HG03095 (cell line): ENCODE data around the gene RNF7.
"Not testable (repeated sequence)": the region's sequence is repeated elsewhere in the genome, so short reads cannot be mapped to it uniquely, and the experiment has no call there.

Experiments used
- ATAC-seq: cut with Tn5 transposase; IDR thresholded peaks from one replicate; pipeline ENCODE4 v1.9.1; 2021; ENCODE audit warnings: moderate library complexity; ENCODE audit not compliant: unreplicated experiment

The RNF7 gene

DNA sequence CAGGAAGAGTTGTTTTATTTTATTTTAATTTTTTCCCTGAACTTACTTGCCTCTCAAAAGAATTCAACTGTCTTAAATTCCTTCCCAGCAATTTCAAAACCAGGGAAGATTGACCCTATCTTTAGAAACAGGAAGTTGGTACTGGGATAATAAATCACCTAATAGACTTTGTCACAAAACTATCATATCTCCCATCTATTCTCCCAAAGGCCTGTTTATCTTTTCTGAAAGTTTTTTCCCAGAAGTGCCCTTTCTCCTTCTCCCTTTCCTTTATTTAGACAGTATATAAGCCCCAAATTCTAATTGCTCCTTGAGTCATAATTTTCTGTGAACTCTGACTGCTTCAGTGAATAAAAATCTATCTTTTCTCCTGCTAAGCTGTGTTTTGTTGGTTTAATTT is 2.9 kb upstream of the RNF7 start:
- no peak for ATAC-seq

DNA sequence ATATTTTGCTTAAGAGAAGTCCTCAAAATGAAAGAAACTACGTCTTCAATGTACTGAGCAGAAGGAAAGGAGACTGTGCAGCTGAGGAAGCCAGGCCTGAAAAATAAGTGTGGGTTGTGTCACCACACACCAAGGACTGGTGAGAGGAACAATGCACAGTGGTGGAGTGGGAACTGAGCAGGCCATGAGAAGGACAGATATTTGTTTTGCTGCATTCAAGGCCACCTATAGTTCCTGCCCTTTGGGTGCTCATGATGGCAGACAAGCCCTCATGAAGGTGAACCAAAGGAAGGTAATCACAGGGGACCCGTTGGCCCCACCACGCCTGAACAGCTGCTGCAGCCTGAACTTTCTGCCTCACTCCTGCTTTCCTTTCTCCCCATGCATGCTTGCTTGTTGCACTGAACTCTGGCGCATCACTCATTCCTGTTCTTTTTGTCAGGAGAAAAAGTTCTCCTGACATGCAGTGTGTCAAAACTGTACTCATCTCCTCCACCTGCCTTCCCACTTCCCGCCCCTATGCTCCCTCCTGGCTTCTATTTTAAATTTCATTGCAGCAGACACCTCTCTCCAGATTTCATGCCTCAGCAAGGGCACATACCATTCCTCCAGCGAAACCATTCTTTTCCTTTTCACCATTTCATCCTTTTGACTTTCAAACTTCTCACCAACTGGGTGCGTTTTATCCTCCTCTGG is 2.2 kb upstream of the RNF7 start:
- no peak for ATAC-seq

DNA sequence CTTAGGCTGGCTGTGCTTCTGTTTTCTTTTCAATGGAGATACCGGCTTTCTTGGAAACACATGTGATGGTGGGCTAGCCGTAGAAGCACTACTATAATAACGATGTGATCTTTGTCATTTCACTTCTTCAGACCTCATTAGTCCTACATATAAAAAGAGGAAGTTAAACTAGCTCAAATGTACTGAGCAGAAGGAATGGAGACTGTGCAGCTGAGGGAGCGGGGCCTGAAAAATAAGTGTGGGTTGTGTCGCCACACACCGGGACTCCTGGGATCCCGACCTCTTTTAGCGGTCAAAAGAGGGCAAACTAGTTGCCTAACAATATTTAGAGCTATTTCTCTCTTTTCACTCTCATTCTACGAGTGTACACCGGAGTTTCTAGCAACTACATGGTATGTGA is 1.0 kb upstream of the RNF7 start:
- ATAC-seq: no peak

DNA sequence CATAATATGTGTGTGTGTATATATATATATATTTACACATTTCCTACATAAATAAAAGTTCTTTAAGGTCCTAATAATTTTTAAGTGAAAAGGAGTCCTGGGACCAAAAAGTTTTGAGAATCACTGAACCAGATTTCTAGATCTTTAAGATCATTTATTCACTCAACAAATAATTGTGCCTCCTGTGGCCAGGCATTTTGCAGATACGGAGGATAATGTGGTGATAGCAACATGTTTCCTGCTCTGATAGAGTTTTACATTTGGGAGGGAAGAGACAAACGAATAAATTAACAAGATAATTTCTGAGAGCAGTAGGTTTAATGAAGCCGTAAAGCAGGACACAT is 448 bp upstream of the RNF7 start:
- ATAC-seq: no peak

- no peak for ATAC-seq
Observed at GRCh38 chr3:141738891-141739363, 829 bp downstream of the RNF7 start.

- no peak for ATAC-seq
Observed at GRCh38 chr3:141739731-141740130, 1.6 kb downstream of the RNF7 start.

GRCh38 chr3:141740349-141740748 is 2.3 kb downstream of the RNF7 start:
- no peak for ATAC-seq

DNA sequence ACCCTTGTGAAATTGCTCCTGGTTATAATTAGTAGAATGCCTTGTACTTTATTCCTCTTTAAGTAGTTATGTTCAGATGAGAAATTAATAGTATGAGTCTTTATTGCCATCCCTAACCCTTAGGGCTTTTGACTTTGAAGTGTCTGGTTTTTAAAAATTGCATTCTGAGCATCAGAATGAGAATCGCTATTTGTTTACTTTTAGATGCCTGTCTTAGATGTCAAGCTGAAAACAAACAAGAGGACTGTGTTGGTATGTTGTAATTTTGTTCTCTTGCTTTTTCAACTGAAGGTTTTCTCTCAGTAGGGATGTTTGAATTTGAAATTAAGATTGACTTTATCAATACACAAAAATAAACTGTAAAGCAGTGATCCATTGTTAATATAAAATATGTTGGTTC is 5.2 kb downstream of the RNF7 start:
- ATAC-seq: no peak

- ATAC-seq: no peak
Observed at GRCh38 chr3:141746962-141747361, 8.9 kb downstream of the RNF7 start.

GRCh38 chr3:141753399-141753798 is 15.3 kb downstream of the RNF7 start:
- no peak for ATAC-seq

- no peak for ATAC-seq
Observed at GRCh38 chr3:141754032-141754431, 15.9 kb downstream of the RNF7 start.

GRCh38 chr3:141762552-141762951 is 24.5 kb downstream of the RNF7 start:
- ATAC-seq: not testable (repeated sequence)

GRCh38 chr3:141763088-141763750 is 25.1 kb downstream of the RNF7 start, which contains the start of gene GRK7:
GRK7 (plus strand) TSS chr3:141763408; CDS start chr3:141778285, 14,877 bp downstream.
- no peak for ATAC-seq

DNA sequence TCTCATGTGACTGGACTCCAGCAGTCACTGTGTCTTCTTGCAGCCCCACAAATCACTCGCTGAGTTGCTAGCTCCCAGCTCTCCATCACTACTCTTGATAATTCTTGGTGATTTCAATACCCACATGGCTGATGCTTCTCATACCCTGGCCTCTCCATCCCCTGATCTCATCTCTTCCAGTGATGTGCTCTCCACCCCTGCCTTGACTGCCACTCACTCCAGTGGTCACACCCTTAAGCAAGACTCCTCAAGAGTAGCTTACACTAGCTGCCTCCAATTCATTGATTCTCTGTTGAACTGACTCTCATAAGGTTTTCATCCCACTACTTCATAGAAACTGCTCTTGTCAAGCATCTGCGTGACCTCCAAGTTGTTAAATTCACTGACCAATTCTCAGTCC is 25.9 kb downstream of the RNF7 start:
- ATAC-seq: no peak

GRCh38 chr3:141764465-141764864 is 26.4 kb downstream of the RNF7 start:
- no peak for ATAC-seq

GRCh38 chr3:141764986-141765385 is 26.9 kb downstream of the RNF7 start:
- ATAC-seq: no peak

DNA sequence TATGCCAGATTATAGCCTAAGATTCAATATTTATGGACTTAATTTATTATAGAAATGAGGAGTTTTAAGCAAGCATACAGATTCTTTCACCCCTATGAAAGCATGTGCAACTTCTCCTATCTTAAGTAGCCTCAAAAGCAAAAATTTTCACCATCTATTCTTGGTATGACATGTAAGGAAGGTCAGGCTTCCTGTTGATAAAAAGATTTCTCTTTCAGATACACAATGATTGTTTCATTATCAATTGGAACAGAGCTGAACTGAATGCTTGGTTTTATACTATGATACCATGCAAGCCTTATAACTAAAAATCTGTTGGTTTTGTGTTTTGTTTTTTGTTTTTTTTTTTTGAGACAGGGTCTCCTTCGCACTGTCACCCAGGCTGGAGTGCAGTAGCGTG is 29.0 kb downstream of the RNF7 start:
- ATAC-seq: no peak

- ATAC-seq: no peak
Observed at GRCh38 chr3:141769221-141769894, 31.3 kb downstream of the RNF7 start.

GRCh38 chr3:141773676-141774075 is 35.6 kb downstream of the RNF7 start:
- no peak for ATAC-seq

- ATAC-seq: no peak
Observed at GRCh38 chr3:141776376-141776775, 38.3 kb downstream of the RNF7 start.

DNA sequence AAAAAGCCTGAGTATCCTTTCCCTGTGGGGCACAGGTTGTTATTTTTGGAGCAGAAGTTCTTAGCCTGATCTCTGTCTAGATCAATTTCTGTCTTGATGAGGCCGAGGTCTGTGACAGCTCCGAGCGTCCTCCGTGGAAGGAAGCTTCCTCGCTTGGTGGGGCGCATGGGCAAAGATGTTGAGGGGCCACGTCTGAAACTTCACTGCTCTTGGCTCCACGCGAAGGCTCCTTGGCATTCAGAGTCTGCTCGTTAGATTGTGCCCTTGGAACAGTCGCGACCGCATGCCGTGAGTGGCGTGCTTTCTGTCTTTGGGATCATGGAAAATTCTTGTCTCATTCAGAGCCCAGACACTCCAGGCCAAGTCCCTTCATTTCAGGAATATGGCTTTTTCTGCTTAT is 38.8 kb downstream of the RNF7 start:
- no peak for ATAC-seq
